ENCODE results near the gene ADAM12. TPM values are rescaled to one million over a fixed set of nuclear protein-coding genes. Genes with fewer than 3 reads are reported as not detected.
A peak's percentile ranks its signal among the peaks of the same experiment; 100 is the strongest.
"Not testable (repeated sequence)": the region's sequence is repeated elsewhere in the genome, so short reads cannot be mapped to it uniquely, and the experiment has no call there.

The ADAM12 gene
- total RNA-seq, 1 experiment from 2014 or later, result 0.24 TPM

GRCh38 chr10:126049759-126050700 lies 338.2 kb downstream of the ADAM12 start:
- no peak for DNase-seq

GRCh38 chr10:126047749-126048148 lies 340.5 kb downstream of the ADAM12 start:
- not testable (repeated sequence) for H3K4me2 ChIP-seq (ENCODE audit: insufficient read depth, insufficient read length, low read length); H3K4me1 ChIP-seq (ENCODE audit: insufficient read depth, low read length); H3K23me2 ChIP-seq (ENCODE audit: insufficient read length, low read depth, low read length, poor library complexity, severe bottlenecking); H2BK120ac ChIP-seq (ENCODE audit: low read depth, low read length, poor library complexity, severe bottlenecking); H3K4me1 Mint-ChIP-seq; H2BK20ac ChIP-seq (ENCODE audit: low read depth, low read length, poor library complexity, severe bottlenecking); H4K5ac ChIP-seq (ENCODE audit: insufficient read length, low read depth, low read length); H4K8ac ChIP-seq (replicated peaks; ENCODE audit: insufficient read length, low read depth, low read length); H3K36me3 Mint-ChIP-seq (ENCODE audit: insufficient read depth in 1 of 3, low read depth in 3 of 3); H2BK15ac ChIP-seq (ENCODE audit: low read depth, low read length); H2AFZ ChIP-seq (ENCODE audit: low read length); H3K79me1 ChIP-seq (ENCODE audit: insufficient read depth, low read depth, low read length, poor library complexity, severe bottlenecking); DNase-seq; H3K27me3 ChIP-seq (ENCODE audit: insufficient read depth, low read length); H3K79me2 ChIP-seq (ENCODE audit: insufficient read depth, low read length); H3K23ac ChIP-seq (ENCODE audit: insufficient read length, low read depth, low read length); H2BK12ac ChIP-seq (ENCODE audit: insufficient read length, low read depth, low read length); H3K9me3 Mint-ChIP-seq; H3K9me3 ChIP-seq (ENCODE audit: control insufficient read depth, low read depth, low read length); H2BK5ac ChIP-seq (ENCODE audit: insufficient read length, low read length); H3K27ac Mint-ChIP-seq; H3K4me3 Mint-ChIP-seq; H3K14ac ChIP-seq (ENCODE audit: insufficient read depth, low read length); H3K56ac ChIP-seq (ENCODE audit: insufficient read length, low read depth, low read length); H3K27ac ChIP-seq (ENCODE audit: insufficient read length, low read depth, low read length); H3K9ac ChIP-seq (ENCODE audit: extremely low read depth, insufficient read length, low read length); H3T11ph ChIP-seq (ENCODE audit: low read length); H4K91ac ChIP-seq (ENCODE audit: insufficient read length, low read depth, low read length); H3K18ac ChIP-seq (ENCODE audit: insufficient read length, low read depth, low read length); H2AK5ac ChIP-seq (ENCODE audit: insufficient read length, low read length); H3K27me3 Mint-ChIP-seq (ENCODE audit: low read depth); H3K4ac ChIP-seq (ENCODE audit: low read depth, low read length); H4K20me1 ChIP-seq (ENCODE audit: control insufficient read depth, insufficient read depth, insufficient read length)
- WGBS (ENCODE audit: extremely low coverage, insufficient read length, low lambda C conversion rate), result no CpG with 5 or more reads among the region's 1 CpG

More at GRCh38 chr10:126049759-126050700, 338.2 kb downstream of the ADAM12 start:
- H3K23me2 ChIP-seq (ENCODE audit: insufficient read length, low read depth, low read length, poor library complexity, severe bottlenecking), result no peaks in the 10 kb centered on the region
- H2BK20ac ChIP-seq (ENCODE audit: low read depth, low read length, poor library complexity, severe bottlenecking), result no peak overlapping the region
- H3K79me1 ChIP-seq (ENCODE audit: insufficient read depth, low read depth, low read length, poor library complexity, severe bottlenecking), result no peaks in the 10 kb centered on the region
- no peak overlapping the region for H3K23ac ChIP-seq (ENCODE audit: insufficient read length, low read depth, low read length)
- no peak overlapping the region for H2BK15ac ChIP-seq (ENCODE audit: low read depth, low read length)
- H4K91ac ChIP-seq (ENCODE audit: insufficient read length, low read depth, low read length), result no peak overlapping the region
- no peak overlapping the region for H2AK5ac ChIP-seq (ENCODE audit: insufficient read length, low read length)
- H3K9ac ChIP-seq (ENCODE audit: extremely low read depth, insufficient read length, low read length), result peak overlapping the region; percentile 15
- Mint-ChIP-seq H3K27ac (0 out of 7 replicates have a peak overlapping the region, but pooled peaks of 1 of the 3 experiments have one; percentile 14), H3K4me3 (no peak overlapping the region), H3K36me3 (ENCODE audit: insufficient read depth in 1 of 3, low read depth in 3 of 3) (no peaks in the 10 kb centered on the region; a peak in 1 of 7 replicates), H3K4me1 (no peaks in the 10 kb centered on the region; a peak in 1 of 4 replicates), H3K27me3 (ENCODE audit: low read depth) (no peaks in the 10 kb centered on the region), H3K9me3 (no peaks in the 10 kb centered on the region)
- no peak overlapping the region for H4K8ac ChIP-seq (replicated peaks; ENCODE audit: insufficient read length, low read depth, low read length)
- no peak for TF ChIP-seq CTCF (conservative IDR thresholded peaks at IDR 0.05)
- no peak overlapping the region for H3K14ac ChIP-seq (ENCODE audit: insufficient read depth, low read length)
- H4K20me1 ChIP-seq (ENCODE audit: control insufficient read depth, insufficient read depth, insufficient read length), result no peaks in the 10 kb centered on the region
- H2BK5ac ChIP-seq (ENCODE audit: insufficient read length, low read length), result no peak overlapping the region
- no peak overlapping the region for H3K18ac ChIP-seq (ENCODE audit: insufficient read length, low read depth, low read length)
- H3K4me2 ChIP-seq (ENCODE audit: insufficient read depth, insufficient read length, low read length), result no peak overlapping the region
- no peak overlapping the region for H3K27ac ChIP-seq (ENCODE audit: insufficient read length, low read depth, low read length)
- H3K4me1 ChIP-seq (ENCODE audit: insufficient read depth, low read length), result no peaks in the 10 kb centered on the region
- no peaks in the 10 kb centered on the region for H3K9me3 ChIP-seq (ENCODE audit: control insufficient read depth, low read depth, low read length)
- no peak overlapping the region for H3T11ph ChIP-seq (ENCODE audit: low read length)
- H2AFZ ChIP-seq (ENCODE audit: low read length), result no peak overlapping the region
- H4K5ac ChIP-seq (ENCODE audit: insufficient read length, low read depth, low read length), result no peak overlapping the region
- no peak overlapping the region for H2BK120ac ChIP-seq (ENCODE audit: low read depth, low read length, poor library complexity, severe bottlenecking)
- H3K79me2 ChIP-seq (ENCODE audit: insufficient read depth, low read length), result no peaks in the 10 kb centered on the region
- no CpG with 5 or more reads among the region's 13 CpGs for whole genome bisulfite sequencing (ENCODE audit: extremely low coverage, insufficient read length, low lambda C conversion rate)
- no peak overlapping the region for H3K4ac ChIP-seq (ENCODE audit: low read depth, low read length)
- no peak overlapping the region for H2BK12ac ChIP-seq (ENCODE audit: insufficient read length, low read depth, low read length)
- no peak overlapping the region for H3K56ac ChIP-seq (ENCODE audit: insufficient read length, low read depth, low read length)
- no peaks in the 10 kb centered on the region for H3K27me3 ChIP-seq (ENCODE audit: insufficient read depth, low read length)

Data from H9 (cell line).